ENCODE results near the gene CCL3. TPM values are rescaled to one million over a fixed set of nuclear protein-coding genes. Genes with fewer than 3 reads are reported as not detected.
"Not testable (repeated sequence)": the region's sequence is repeated elsewhere in the genome, so short reads cannot be mapped to it uniquely, and the experiment has no call there.

CCL3 gene
- total RNA-seq, 1 experiment from 2014 or later, result 0.72 TPM

DNA sequence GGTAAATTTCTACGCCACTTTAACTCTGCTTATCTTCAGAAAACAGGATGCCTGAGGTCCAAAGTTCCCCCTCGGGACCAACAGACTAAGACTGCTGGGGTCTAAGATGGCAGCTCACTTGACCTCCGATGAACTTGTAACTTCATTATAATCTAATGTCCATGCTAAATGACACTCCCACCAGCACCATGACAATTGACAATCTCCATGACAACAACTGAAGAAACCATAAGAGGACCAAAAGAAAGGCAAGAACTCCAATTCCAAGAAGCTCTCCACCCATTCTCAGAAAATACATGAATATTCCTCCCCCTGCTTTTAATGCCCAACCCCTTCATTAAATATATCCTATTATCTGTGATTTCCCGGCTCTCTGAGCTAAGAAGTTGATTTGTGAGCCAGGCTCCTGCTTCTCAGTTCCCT, 21.1 kb upstream of the CCL3 start:
- H3K27ac Mint-ChIP-seq, result no peak overlapping the region
- DNase-seq (ENCODE audit: low spot score) (no peak), ATAC-seq (no peak)
- H3K27me3 Mint-ChIP-seq (ENCODE audit: low read depth), result no peaks in the 10 kb centered on the region
- H3K36me3 Mint-ChIP-seq, result peaks cover 13% of the 10 kb centered on the region
- TF ChIP-seq ETV6 (CRISPR knock-in tag; IDR thresholded peaks at IDR 0.05) (no peak), FOXP1 (CRISPR knock-in tag; IDR thresholded peaks at IDR 0.05; ENCODE audit: borderline replicate concordance) (no peak), JAZF1 (CRISPR knock-in tag; IDR thresholded peaks at IDR 0.05) (no peak), SMAD4 (CRISPR knock-in tag; IDR thresholded peaks at IDR 0.05) (no peak), ZNF263 (CRISPR knock-in tag; IDR thresholded peaks at IDR 0.05; ENCODE audit: low read depth) (no peak), ZNF121 (CRISPR knock-in tag; IDR thresholded peaks at IDR 0.05) (no peak), ZNF219 (CRISPR knock-in tag; IDR thresholded peaks at IDR 0.05; ENCODE audit: borderline replicate concordance) (no peak)
- TF ChIP-seq, protein P1, sequence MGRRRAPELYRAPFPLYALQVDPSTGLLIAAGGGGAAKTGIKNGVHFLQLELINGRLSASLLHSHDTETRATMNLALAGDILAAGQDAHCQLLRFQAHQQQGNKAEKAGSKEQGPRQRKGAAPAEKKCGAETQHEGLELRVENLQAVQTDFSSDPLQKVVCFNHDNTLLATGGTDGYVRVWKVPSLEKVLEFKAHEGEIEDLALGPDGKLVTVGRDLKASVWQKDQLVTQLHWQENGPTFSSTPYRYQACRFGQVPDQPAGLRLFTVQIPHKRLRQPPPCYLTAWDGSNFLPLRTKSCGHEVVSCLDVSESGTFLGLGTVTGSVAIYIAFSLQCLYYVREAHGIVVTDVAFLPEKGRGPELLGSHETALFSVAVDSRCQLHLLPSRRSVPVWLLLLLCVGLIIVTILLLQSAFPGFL (CRISPR knock-in tag; IDR thresholded peaks at IDR 0.05; ENCODE audit: borderline replicate concordance), result no peak
- TF ChIP-seq, protein P2, sequence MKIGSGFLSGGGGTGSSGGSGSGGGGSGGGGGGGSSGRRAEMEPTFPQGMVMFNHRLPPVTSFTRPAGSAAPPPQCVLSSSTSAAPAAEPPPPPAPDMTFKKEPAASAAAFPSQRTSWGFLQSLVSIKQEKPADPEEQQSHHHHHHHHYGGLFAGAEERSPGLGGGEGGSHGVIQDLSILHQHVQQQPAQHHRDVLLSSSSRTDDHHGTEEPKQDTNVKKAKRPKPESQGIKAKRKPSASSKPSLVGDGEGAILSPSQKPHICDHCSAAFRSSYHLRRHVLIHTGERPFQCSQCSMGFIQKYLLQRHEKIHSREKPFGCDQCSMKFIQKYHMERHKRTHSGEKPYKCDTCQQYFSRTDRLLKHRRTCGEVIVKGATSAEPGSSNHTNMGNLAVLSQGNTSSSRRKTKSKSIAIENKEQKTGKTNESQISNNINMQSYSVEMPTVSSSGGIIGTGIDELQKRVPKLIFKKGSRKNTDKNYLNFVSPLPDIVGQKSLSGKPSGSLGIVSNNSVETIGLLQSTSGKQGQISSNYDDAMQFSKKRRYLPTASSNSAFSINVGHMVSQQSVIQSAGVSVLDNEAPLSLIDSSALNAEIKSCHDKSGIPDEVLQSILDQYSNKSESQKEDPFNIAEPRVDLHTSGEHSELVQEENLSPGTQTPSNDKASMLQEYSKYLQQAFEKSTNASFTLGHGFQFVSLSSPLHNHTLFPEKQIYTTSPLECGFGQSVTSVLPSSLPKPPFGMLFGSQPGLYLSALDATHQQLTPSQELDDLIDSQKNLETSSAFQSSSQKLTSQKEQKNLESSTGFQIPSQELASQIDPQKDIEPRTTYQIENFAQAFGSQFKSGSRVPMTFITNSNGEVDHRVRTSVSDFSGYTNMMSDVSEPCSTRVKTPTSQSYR (CRISPR knock-in tag; IDR thresholded peaks at IDR 0.05), result no peak
- TF ChIP-seq, protein P3, sequence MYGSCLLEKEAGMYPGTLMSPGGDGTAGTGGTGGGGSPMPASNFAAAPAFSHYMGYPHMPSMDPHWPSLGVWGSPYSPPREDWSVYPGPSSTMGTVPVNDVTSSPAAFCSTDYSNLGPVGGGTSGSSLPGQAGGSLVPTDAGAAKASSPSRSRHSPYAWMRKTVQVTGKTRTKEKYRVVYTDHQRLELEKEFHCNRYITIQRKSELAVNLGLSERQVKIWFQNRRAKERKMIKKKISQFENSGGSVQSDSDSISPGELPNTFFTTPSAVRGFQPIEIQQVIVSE (CRISPR knock-in tag; IDR thresholded peaks at IDR 0.05; ENCODE audit: borderline replicate concordance), result no peak
- TF ChIP-seq, protein P4, sequence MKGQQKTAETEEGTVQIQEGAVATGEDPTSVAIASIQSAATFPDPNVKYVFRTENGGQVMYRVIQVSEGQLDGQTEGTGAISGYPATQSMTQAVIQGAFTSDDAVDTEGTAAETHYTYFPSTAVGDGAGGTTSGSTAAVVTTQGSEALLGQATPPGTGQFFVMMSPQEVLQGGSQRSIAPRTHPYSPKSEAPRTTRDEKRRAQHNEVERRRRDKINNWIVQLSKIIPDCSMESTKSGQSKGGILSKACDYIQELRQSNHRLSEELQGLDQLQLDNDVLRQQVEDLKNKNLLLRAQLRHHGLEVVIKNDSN (CRISPR knock-in tag; IDR thresholded peaks at IDR 0.05), result no peak
- ChIA-PET POLR2A (no interaction called here), CTCF (interaction anchor here (1.8 kb wide), 1 partner anchor 39 kb away, joined by 8 read pairs; no protein-coding TSS in a partner anchor)
- no peaks in the 10 kb centered on the region for H3K4me1 Mint-ChIP-seq
- H3K9me3 Mint-ChIP-seq, result peaks cover 32% of the 10 kb centered on the region
- H3K4me3 Mint-ChIP-seq, result no peak overlapping the region

DNA sequence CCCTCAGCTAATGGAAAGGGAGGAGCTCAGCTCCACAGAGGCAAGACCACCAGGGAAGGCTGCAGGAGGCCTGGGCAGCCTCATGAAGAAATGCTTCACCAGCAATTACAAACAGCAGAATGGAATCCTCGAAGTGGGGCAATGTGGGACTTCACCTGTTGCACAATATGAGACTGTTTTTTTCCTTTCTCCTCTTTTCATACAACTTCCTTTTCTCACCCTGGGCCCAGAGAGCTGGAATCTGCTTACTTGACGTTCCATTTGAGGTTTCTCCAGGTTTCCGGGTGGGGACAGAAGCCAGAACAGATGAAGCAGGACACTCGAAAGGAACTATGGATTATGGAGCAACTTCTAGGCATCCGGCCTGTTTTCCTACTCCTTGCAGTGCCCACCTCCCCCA, 18.3 kb upstream of the CCL3 start:
- H3K27me3 Mint-ChIP-seq (ENCODE audit: low read depth); ATAC-seq; POLR2A ChIA-PET; H3K27ac Mint-ChIP-seq; H3K4me1 Mint-ChIP-seq; H3K4me3 Mint-ChIP-seq; DNase-seq (ENCODE audit: low spot score): not testable (repeated sequence)
- CTCF ChIA-PET, result interaction anchor here (1.0 kb wide), 1 partner anchor 36 kb away, joined by 3 read pairs; no protein-coding TSS in a partner anchor
- H3K36me3 Mint-ChIP-seq, result peaks cover 13% of the 10 kb centered on the region
- H3K9me3 Mint-ChIP-seq, result peaks cover 24% of the 10 kb centered on the region

DNA sequence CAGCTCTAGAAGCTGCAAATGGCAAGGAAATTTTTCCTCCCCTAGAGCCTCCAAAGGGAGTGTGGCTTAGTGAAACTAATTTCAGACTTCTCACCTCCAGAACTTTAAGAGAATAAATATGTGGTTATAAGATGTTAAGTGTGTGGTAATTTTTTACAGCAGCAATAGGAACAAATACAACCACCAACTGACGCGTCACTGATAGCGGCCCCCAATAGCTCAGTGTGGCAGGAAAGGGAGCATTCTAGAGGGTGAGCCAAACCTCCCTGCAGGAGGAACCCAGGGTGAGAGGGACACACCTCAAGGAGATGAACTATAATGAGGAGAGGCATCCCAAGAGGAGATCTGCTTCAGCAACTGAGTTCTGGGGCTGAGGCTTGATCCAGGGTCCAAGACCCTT, 17.7 kb upstream of the CCL3 start:
- no peaks in the 10 kb centered on the region for H3K4me1 Mint-ChIP-seq
- H3K4me3 Mint-ChIP-seq, result no peak overlapping the region
- DNase-seq (ENCODE audit: low spot score) (no peak), ATAC-seq (no peak)
- H3K27me3 Mint-ChIP-seq (ENCODE audit: low read depth), result no peaks in the 10 kb centered on the region; the same call in 1 of the 2 replicates
- H3K36me3 Mint-ChIP-seq, result peaks cover 9% of the 10 kb centered on the region
- POLR2A ChIA-PET, result no interaction called here
- CTCF ChIA-PET, result no interaction called here
- no peak overlapping the region for H3K27ac Mint-ChIP-seq
- H3K9me3 Mint-ChIP-seq, result peaks cover 18% of the 10 kb centered on the region
- no peak for TF ChIP-seq SMAD4 (CRISPR knock-in tag; IDR thresholded peaks at IDR 0.05)
- TF ChIP-seq, protein P5, sequence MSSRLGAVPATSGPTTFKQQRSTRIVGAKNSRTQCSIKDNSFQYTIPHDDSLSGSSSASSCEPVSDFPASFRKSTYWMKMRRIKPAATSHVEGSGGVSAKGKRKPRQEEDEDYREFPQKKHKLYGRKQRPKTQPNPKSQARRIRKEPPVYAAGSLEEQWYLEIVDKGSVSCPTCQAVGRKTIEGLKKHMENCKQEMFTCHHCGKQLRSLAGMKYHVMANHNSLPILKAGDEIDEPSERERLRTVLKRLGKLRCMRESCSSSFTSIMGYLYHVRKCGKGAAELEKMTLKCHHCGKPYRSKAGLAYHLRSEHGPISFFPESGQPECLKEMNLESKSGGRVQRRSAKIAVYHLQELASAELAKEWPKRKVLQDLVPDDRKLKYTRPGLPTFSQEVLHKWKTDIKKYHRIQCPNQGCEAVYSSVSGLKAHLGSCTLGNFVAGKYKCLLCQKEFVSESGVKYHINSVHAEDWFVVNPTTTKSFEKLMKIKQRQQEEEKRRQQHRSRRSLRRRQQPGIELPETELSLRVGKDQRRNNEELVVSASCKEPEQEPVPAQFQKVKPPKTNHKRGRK (CRISPR knock-in tag; IDR thresholded peaks at IDR 0.05; ENCODE audit: borderline replicate concordance), result no peak
- TF ChIP-seq, protein P2 (CRISPR knock-in tag; IDR thresholded peaks at IDR 0.05), result no peak
- TF ChIP-seq NFATC4 (CRISPR knock-in tag; IDR thresholded peaks at IDR 0.05), result no peak
- TF ChIP-seq CREM (CRISPR knock-in tag; IDR thresholded peaks at IDR 0.05), result no peak
- no peak for TF ChIP-seq HMGA2 (CRISPR knock-in tag; IDR thresholded peaks at IDR 0.05)
- no peak for TF ChIP-seq MYBL2 (CRISPR knock-in tag; IDR thresholded peaks at IDR 0.05)
- no peak for TF ChIP-seq SP1 (CRISPR knock-in tag; conservative IDR thresholded peaks at IDR 0.05)
- TF ChIP-seq TP53 (CRISPR knock-in tag; IDR thresholded peaks at IDR 0.05), result no peak
- no peak for TF ChIP-seq GTF2I (CRISPR knock-in tag; conservative IDR thresholded peaks at IDR 0.05)
- TF ChIP-seq, protein P6, sequence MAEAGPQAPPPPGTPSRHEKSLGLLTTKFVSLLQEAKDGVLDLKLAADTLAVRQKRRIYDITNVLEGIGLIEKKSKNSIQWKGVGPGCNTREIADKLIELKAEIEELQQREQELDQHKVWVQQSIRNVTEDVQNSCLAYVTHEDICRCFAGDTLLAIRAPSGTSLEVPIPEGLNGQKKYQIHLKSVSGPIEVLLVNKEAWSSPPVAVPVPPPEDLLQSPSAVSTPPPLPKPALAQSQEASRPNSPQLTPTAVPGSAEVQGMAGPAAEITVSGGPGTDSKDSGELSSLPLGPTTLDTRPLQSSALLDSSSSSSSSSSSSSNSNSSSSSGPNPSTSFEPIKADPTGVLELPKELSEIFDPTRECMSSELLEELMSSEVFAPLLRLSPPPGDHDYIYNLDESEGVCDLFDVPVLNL (CRISPR knock-in tag; IDR thresholded peaks at IDR 0.05; ENCODE audit: borderline replicate concordance, low read depth), result no peak
